H1 (cell line): ENCODE measurements around the gene PBX3. TPM values are rescaled to one million over a fixed set of nuclear protein-coding genes. Genes with fewer than 3 reads are reported as not detected.
A peak's percentile ranks its signal among the peaks of the same experiment; 100 is the strongest.

Experiments
- CTCF ChIA-PET: fragments of 300-600 bp; sonication (Branson Sonifier 250); formaldehyde crosslinking; loops from one replicate; lab custom pipeline; 2021; ENCODE audit not compliant: partially characterized antibody; lab: Charles Lee
- POLR2A ChIA-PET: fragments of 300-600 bp; sonication (Branson Sonifier 250); formaldehyde crosslinking; loops from one replicate; lab custom pipeline; 2021; ENCODE audit warnings: inconsistent platforms; ENCODE audit not compliant: partially characterized antibody; lab: Charles Lee
- DNase-seq, 2 experiments: peaks; one replicate each; pipeline versions ENCODE4 v3.0.0 to v3.0.0-alpha.2; 2010 to 2022; ENCODE audit warnings: low spot score in 2 of 2, low read depth in 1 of 2, mixed read lengths in 1 of 2
- FAIRE-seq: peaks from 2 replicates; lab custom pipeline; 2011; peaks lifted over from hg19 to GRCh38; lab: Jason Lieb, UNC
- H2AFZ ChIP-seq: 2 replicates; pipeline ENCODE4 v1.8.1; 2012; ENCODE audit warnings: low read length, inconsistent platforms
- H2AK5ac ChIP-seq: 2 replicates; pipeline ENCODE4 v1.6.1; 2013; ENCODE audit warnings: low read depth, low read length
- H2BK120ac ChIP-seq: replicated peaks from 2 replicates; pipeline ENCODE3; 2013; ENCODE audit warnings: low read depth, low read length, inconsistent platforms
- H2BK12ac ChIP-seq: 2 replicates; pipeline ENCODE4 v1.6.1; 2013; ENCODE audit warnings: low read depth, low read length
- H2BK15ac ChIP-seq: 2 replicates; pipeline ENCODE4 v1.6.1; 2013; ENCODE audit warnings: low read length
- H2BK20ac ChIP-seq: 2 replicates; pipeline ENCODE4 v1.6.1; 2013; ENCODE audit warnings: low read length
- H2BK5ac ChIP-seq: 2 replicates; pipeline ENCODE4 v1.6.1; 2013; ENCODE audit warnings: low read depth, low read length
- H3K14ac ChIP-seq: 2 replicates; pipeline ENCODE4 v1.6.1; 2013; ENCODE audit warnings: inconsistent platforms; ENCODE audit not compliant: insufficient read length
- H3K18ac ChIP-seq: 2 replicates; pipeline ENCODE4 v1.6.1; 2013; ENCODE audit warnings: low read length; ENCODE audit errors: extremely low read depth
- H3K23ac ChIP-seq: 2 replicates; pipeline ENCODE4 v1.6.1; 2013; ENCODE audit warnings: inconsistent platforms; ENCODE audit not compliant: insufficient read length
- H3K23me2 ChIP-seq: 2 replicates; pipeline ENCODE4 v1.6.1; 2013; ENCODE audit warnings: low read depth, low read length
- H3K27ac ChIP-seq: 2 replicates; pipeline ENCODE4 v1.6.1; 2011; ENCODE audit warnings: low read depth, low read length, inconsistent platforms
- H3K27me3 ChIP-seq, 4 experiments: replicated peaks in 1 of 4; 1 replicate in 1 of 4; 2 replicates in 3 of 4; pipeline versions ENCODE4 v1.6.1 to v1.8.1; 2011 to 2013; ENCODE audit warnings: low read length in 3 of 4, mild to moderate bottlenecking in 3 of 4, inconsistent platforms in 2 of 4, mixed read lengths in 2 of 4, moderate library complexity in 1 of 4; ENCODE audit not compliant: control insufficient read depth in 3 of 4, insufficient read depth in 3 of 4; ENCODE audit errors: extremely low read depth in 1 of 4
- H3K36me3 ChIP-seq, 4 experiments: 2 replicates each; pipeline versions ENCODE4 v1.6.1 to v1.8.1; 2011 to 2013; ENCODE audit warnings: mild to moderate bottlenecking in 4 of 4, low read length in 3 of 4, moderate library complexity in 2 of 4, control low read depth in 1 of 4, inconsistent platforms in 1 of 4; ENCODE audit not compliant: insufficient read depth in 4 of 4, control insufficient read depth in 2 of 4
- H3K4ac ChIP-seq: replicated peaks from 2 replicates; pipeline ENCODE3; 2013; ENCODE audit warnings: low read length, low read depth, mixed read lengths, inconsistent platforms; ENCODE audit not compliant: insufficient read length
- H3K4me1 ChIP-seq, 4 experiments: replicated peaks in 1 of 4; 1 replicate in 1 of 4; 2 replicates in 3 of 4; pipeline versions ENCODE4 v1.6.1 to v1.8.1; 2011 to 2013; ENCODE audit warnings: low read length in 3 of 4, inconsistent platforms in 2 of 4, mixed read lengths in 1 of 4; ENCODE audit not compliant: insufficient read depth in 4 of 4, control insufficient read depth in 3 of 4
- H3K4me2 ChIP-seq, 2 experiments: 2 replicates each; pipeline versions ENCODE4 v1.6.1 to v1.8.1; 2011 to 2013; ENCODE audit warnings: low read depth in 2 of 2, low read length in 2 of 2, control low read depth in 1 of 2, inconsistent platforms in 1 of 2, mild to moderate bottlenecking in 1 of 2; ENCODE audit not compliant: insufficient read depth in 1 of 2
- H3K4me3 ChIP-seq, 4 experiments: fragments of 200-600, 300-600 bp in 1 of 4; sonication (generic), shearing (Covaris generic), sonication (Bioruptor Twin) in 1 of 4; 2 replicates each; pipeline versions ENCODE4 v1.5.1 to v1.8.1; 2011 to 2016; ENCODE audit warnings: low read length in 4 of 4, low read depth in 3 of 4, control low read depth in 2 of 4, inconsistent platforms in 2 of 4, mild to moderate bottlenecking in 2 of 4, mixed read lengths in 1 of 4, moderate library complexity in 1 of 4; ENCODE audit not compliant: insufficient read depth in 2 of 4; ENCODE audit errors: extremely low read depth in 1 of 4
- H3K56ac ChIP-seq: replicated peaks from 2 replicates; pipeline ENCODE3; 2013; ENCODE audit warnings: low read depth, mild to moderate bottlenecking, mixed read lengths, low read length, inconsistent platforms; ENCODE audit not compliant: insufficient read length
- H3K79me1 ChIP-seq: 2 replicates; pipeline ENCODE4 v1.6.1; 2013; ENCODE audit warnings: low read depth, low read length, control low read depth
- H3K79me2 ChIP-seq, 2 experiments: 2 replicates each; pipeline versions ENCODE4 v1.6.1 to v1.8.1; 2012 to 2013; ENCODE audit warnings: low read length in 2 of 2, mild to moderate bottlenecking in 2 of 2, inconsistent platforms in 1 of 2; ENCODE audit not compliant: insufficient read depth in 2 of 2, control insufficient read depth in 1 of 2
- H3K9ac ChIP-seq, 4 experiments: replicated peaks in 1 of 4; 1 replicate in 1 of 4; 2 replicates in 3 of 4; pipeline versions ENCODE4 v1.6.1 to v1.8.1; 2011 to 2013; ENCODE audit warnings: low read depth in 3 of 4, low read length in 3 of 4, control low read depth in 2 of 4, mild to moderate bottlenecking in 2 of 4, moderate library complexity in 2 of 4, inconsistent platforms in 1 of 4; ENCODE audit errors: extremely low read depth in 1 of 4
- H3K9me3 ChIP-seq, 2 experiments: 2 replicates each; pipeline versions ENCODE4 v1.6.1 to v1.8.1; 2012 to 2013; ENCODE audit warnings: mild to moderate bottlenecking in 2 of 2, moderate library complexity in 2 of 2, control low read depth in 1 of 2, inconsistent platforms in 1 of 2, low read depth in 1 of 2, low read length in 1 of 2, mixed read lengths in 1 of 2; ENCODE audit not compliant: insufficient read depth in 2 of 2
- H4K20me1 ChIP-seq, 2 experiments: replicated peaks in 1 of 2; 2 replicates each; pipeline versions ENCODE3 to v1.8.1; 2011 to 2013; ENCODE audit warnings: inconsistent platforms in 2 of 2, low read length in 2 of 2, mild to moderate bottlenecking in 1 of 2; ENCODE audit not compliant: insufficient read depth in 2 of 2, control insufficient read depth in 1 of 2
- H4K5ac ChIP-seq: 2 replicates; pipeline ENCODE4 v1.6.1; 2013; ENCODE audit warnings: low read length, low read depth, mixed read lengths, inconsistent platforms; ENCODE audit not compliant: insufficient read length
- H4K8ac ChIP-seq: 2 replicates; pipeline ENCODE4 v1.8.0; 2013; ENCODE audit warnings: mild to moderate bottlenecking, moderate library complexity, low read length, inconsistent platforms; ENCODE audit not compliant: insufficient read depth; ENCODE audit errors: extremely low read depth
- H4K91ac ChIP-seq: replicated peaks from 2 replicates; pipeline ENCODE3; 2013; ENCODE audit warnings: low read length, mixed read lengths, inconsistent platforms; ENCODE audit not compliant: insufficient read length
- CHD1 ChIP-seq: IDR thresholded peaks from 2 replicates; pipeline ENCODE4 v1.6.1; 2012; ENCODE audit warnings: low read depth, low read length, improper control_type of control experiment
- EGR1 ChIP-seq: IDR thresholded peaks from 2 replicates; pipeline ENCODE4 v1.6.1; 2011; ENCODE audit warnings: low read depth, low read length, borderline replicate concordance
- RAD21 ChIP-seq, 2 experiments: IDR thresholded peaks in 1 of 2; conservative IDR thresholded peaks in 1 of 2; 2 replicates each; pipeline ENCODE4 v1.6.1; 2011; ENCODE audit warnings: low read depth in 2 of 2, low read length in 2 of 2, improper control_type of control experiment in 1 of 2, inconsistent platforms in 1 of 2, mild to moderate bottlenecking in 1 of 2, moderate library complexity in 1 of 2
- polyA plus RNA-seq, 7 experiments: library from polyadenylated mRNA; depleted of rRNA in 3 of 7; stranded (reverse) in 5 of 7; unstranded in 2 of 7; fragments of >200 nt in 5 of 7; fragments of 200-250 nt in 2 of 7; gene quantifications; 1 replicate in 5 of 7; 2 replicates in 1 of 7; 4 replicates in 1 of 7; pipeline versions ENCODE4 v1.2.1 to v1.2.3, GENCODE V29; 2011 to 2013; ENCODE audit warnings: missing spikeins in 2 of 7, mixed read lengths in 2 of 7
- total RNA-seq: library from RNA; stranded (reverse); fragmentation: NEBNext Ultra II Directional; extraction: Animal tissue kit (Norgen Biotek cat#: 25700); gene quantifications from 2 replicates; pipeline ENCODE4 v1.2.1, GENCODE V29; 2021
- TF ChIP-seq, protein P1 (sequence below), 3 experiments: IDR thresholded peaks; 1 replicate in 2 of 3; 2 replicates in 1 of 3; pipeline versions ENCODE4 v1.5.1 to v1.6.1; 2011; ENCODE audit warnings: low read length in 3 of 3, mild to moderate bottlenecking in 3 of 3, inconsistent platforms in 2 of 3, low read depth in 1 of 3, moderate library complexity in 1 of 3; ENCODE audit not compliant: insufficient read depth in 1 of 3; ENCODE audit errors: control extremely low read depth in 1 of 3

PBX3 gene
- total and polyA plus RNA-seq, 2 of the 8 experiments (the other 6 are each of a cell fraction or from before 2014, with no cell fraction given) = 22.7 to 44.3 TPM

DNA sequence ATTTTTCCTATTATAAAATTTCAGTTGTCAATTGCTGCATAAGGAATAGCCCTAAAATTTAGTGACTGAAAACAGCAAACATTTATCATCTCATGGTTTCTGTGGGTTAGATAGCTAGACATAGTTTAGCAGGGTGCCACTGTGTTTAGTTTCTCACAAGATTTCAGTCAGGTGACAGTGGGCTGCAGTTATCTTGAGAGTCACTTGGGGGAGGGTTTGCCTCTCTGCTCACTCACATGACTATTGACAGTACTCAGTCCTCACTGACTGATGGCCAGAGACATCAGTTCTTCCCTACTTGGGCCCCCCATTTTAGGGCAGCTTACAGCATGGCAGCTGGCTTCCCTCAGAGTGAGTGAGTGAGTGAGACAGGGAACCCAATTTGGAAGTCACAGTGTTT, 42.0 kb downstream of the PBX3 start:
- Histone ChIP-seq H3K36me3 (no peaks in the 10 kb centered on the region; a peak in 1 of 8 replicates), H3K27me3 (no peaks in the 10 kb centered on the region), H2BK12ac (no peak overlapping the region), H3K18ac (no peak overlapping the region), H2BK5ac (no peak overlapping the region), H4K5ac (no peak overlapping the region), H3K79me1 (peaks cover 3% of the 10 kb centered on the region; the same call in 1 of the 2 replicates), H3K4me2 (no peak overlapping the region), H3K23ac (no peak overlapping the region), H3K27ac (no peak overlapping the region), H3K9me3 (no peaks in the 10 kb centered on the region), H4K91ac (no peak overlapping the region), H3K23me2 (no peaks in the 10 kb centered on the region), H4K20me1 (peaks cover 0 to 6% of the 10 kb centered on the region in 2 experiments), H3K79me2 (peaks cover 0 to 56% of the 10 kb centered on the region in 2 experiments; a peak in 2 of 4 replicates), H2AK5ac (no peak overlapping the region), H3K4me1 (no peaks in the 10 kb centered on the region), H3K14ac (no peak overlapping the region), H3K4me3 (no peak overlapping the region), H3K4ac (no peak overlapping the region), H2BK20ac (no peak overlapping the region), H4K8ac (no peak overlapping the region), H2BK120ac (no peak overlapping the region), H2AFZ (no peak overlapping the region), H3K56ac (no peak overlapping the region), H2BK15ac (no peak overlapping the region), H3K9ac (no peak overlapping the region)
- TF ChIP-seq CHD1 = no peak
- no peak for TF ChIP-seq EGR1
- 0 out of 4 replicates have a peak, but pooled peaks of 1 of the 2 experiments have one; percentile 3 for TF ChIP-seq RAD21 (IDR thresholded peaks at IDR 0.05 in 1 of 2, conservative IDR thresholded peaks at IDR 0.05 in 1 of 2; ENCODE audit: low read depth in 2 of 2, low read length in 2 of 2)
- TF ChIP-seq, protein P1, sequence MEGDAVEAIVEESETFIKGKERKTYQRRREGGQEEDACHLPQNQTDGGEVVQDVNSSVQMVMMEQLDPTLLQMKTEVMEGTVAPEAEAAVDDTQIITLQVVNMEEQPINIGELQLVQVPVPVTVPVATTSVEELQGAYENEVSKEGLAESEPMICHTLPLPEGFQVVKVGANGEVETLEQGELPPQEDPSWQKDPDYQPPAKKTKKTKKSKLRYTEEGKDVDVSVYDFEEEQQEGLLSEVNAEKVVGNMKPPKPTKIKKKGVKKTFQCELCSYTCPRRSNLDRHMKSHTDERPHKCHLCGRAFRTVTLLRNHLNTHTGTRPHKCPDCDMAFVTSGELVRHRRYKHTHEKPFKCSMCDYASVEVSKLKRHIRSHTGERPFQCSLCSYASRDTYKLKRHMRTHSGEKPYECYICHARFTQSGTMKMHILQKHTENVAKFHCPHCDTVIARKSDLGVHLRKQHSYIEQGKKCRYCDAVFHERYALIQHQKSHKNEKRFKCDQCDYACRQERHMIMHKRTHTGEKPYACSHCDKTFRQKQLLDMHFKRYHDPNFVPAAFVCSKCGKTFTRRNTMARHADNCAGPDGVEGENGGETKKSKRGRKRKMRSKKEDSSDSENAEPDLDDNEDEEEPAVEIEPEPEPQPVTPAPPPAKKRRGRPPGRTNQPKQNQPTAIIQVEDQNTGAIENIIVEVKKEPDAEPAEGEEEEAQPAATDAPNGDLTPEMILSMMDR (IDR thresholded peaks at IDR 0.05; ENCODE audit: control extremely low read depth in 1 of 3, insufficient read depth in 1 of 3, low read depth in 1 of 3, low read length in 3 of 3) = peak in 1 of 3 experiments; percentile 4; a peak in 1 of 4 replicates
- DNase-seq (no peak), FAIRE-seq (no peak)
- CTCF ChIA-PET = interaction anchor here (1.2 kb wide), 1 partner anchor 9 kb away, joined by 3 read pairs; no protein-coding TSS in a partner anchor
- POLR2A ChIA-PET = no interaction called here
